NCI-H524 treated with DMSO at 0.1 percent for 48 hours (cell line): ENCODE data around the gene CDC42.
A peak's percentile ranks its signal among the peaks of the same experiment; 100 is the strongest.
"Not testable (repeated sequence)": the region's sequence is repeated elsewhere in the genome, so short reads cannot be mapped to it uniquely, and the experiment has no call there.

Source experiments
- DNase-seq: peaks from one replicate; lab custom pipeline; 2025; lab: John Stamatoyannopoulos, UW

Gene CDC42

GRCh38 chr1:22052115-22053016 lies at the start of gene CDC42:
Gene CDC42, plus strand, starts transcription at chr1:22052709. Its CDS starts 25,770 bp downstream, at chr1:22078479.
- DNase-seq: peak; percentile 53

- DNase-seq: not testable (repeated sequence)
Observed at GRCh38 chr1:22002875-22003274, 49.6 kb upstream of the CDC42 start.

- DNase-seq: not testable (repeated sequence)
Observed at GRCh38 chr1:22003959-22004358, 48.5 kb upstream of the CDC42 start.

GRCh38 chr1:22005261-22006149 lies 47.0 kb upstream of the CDC42 start:
- DNase-seq: not testable (repeated sequence)

GRCh38 chr1:22006736-22007135 lies 45.8 kb upstream of the CDC42 start:
- DNase-seq: not testable (repeated sequence)

GRCh38 chr1:22007262-22007661 lies 45.2 kb upstream of the CDC42 start:
- not testable (repeated sequence) for DNase-seq

GRCh38 chr1:22009566-22009965 lies 42.9 kb upstream of the CDC42 start:
- not testable (repeated sequence) for DNase-seq

GRCh38 chr1:22012752-22013151 lies 39.8 kb upstream of the CDC42 start:
- not testable (repeated sequence) for DNase-seq

GRCh38 chr1:22014575-22015206 lies 37.8 kb upstream of the CDC42 start:
- not testable (repeated sequence) for DNase-seq

GRCh38 chr1:22018583-22019559 lies 33.6 kb upstream of the CDC42 start:
- DNase-seq: no peak

- DNase-seq: no peak
Observed at GRCh38 chr1:22021061-22021460, 31.4 kb upstream of the CDC42 start.

- DNase-seq: peak; percentile 72
Observed at GRCh38 chr1:22024485-22025367, 27.8 kb upstream of the CDC42 start.

GRCh38 chr1:22025368-22026155 lies 26.9 kb upstream of the CDC42 start:
- DNase-seq: peak; percentile 72

- no peak for DNase-seq
Observed at GRCh38 chr1:22026924-22027289, 25.6 kb upstream of the CDC42 start.

- DNase-seq: no peak
Observed at GRCh38 chr1:22030057-22030456, 22.5 kb upstream of the CDC42 start.

GRCh38 chr1:22030473-22030872 lies 22.0 kb upstream of the CDC42 start:
- DNase-seq: no peak

- no peak for DNase-seq
Observed at GRCh38 chr1:22031214-22031962, 21.1 kb upstream of the CDC42 start.

GRCh38 chr1:22034834-22035233 lies 17.7 kb upstream of the CDC42 start:
- not testable (repeated sequence) for DNase-seq
